Endothelial cell of umbilical vein (primary cell): ENCODE measurements around the gene POSTN. TPM values are rescaled to one million over a fixed set of nuclear protein-coding genes. Genes with fewer than 3 reads are reported as not detected.

Experiments used
- BruUV-seq: library from RNA; stranded (reverse); fragments of 400-500 nt; replicated peaks from 2 replicates; lab custom pipeline; 2021; lab: Mats Ljungman, UMichigan
- CTCF ChIA-PET: fragments of 300-600, 350-600 bp; sonication (Branson Sonifier 250); formaldehyde crosslinking; loops from one replicate; lab custom pipeline; 2021; ENCODE audit warnings: antibody characterized with exemption, inconsistent platforms; lab: Charles Lee
- POLR2A ChIA-PET: fragments of 300-600, 350-600 bp; sonication (Branson Sonifier 250); formaldehyde crosslinking; loops from one replicate; lab custom pipeline; 2021; ENCODE audit warnings: antibody characterized with exemption, inconsistent platforms; lab: Charles Lee
- DNase-seq: peaks from one replicate; pipeline ENCODE4 v3.0.0-alpha.2; 2011; ENCODE audit warnings: low read depth, low spot score
- FAIRE-seq: peaks from 2 replicates; lab custom pipeline; 2011; peaks lifted over from hg19 to GRCh38; lab: Jason Lieb, UNC
- H2AFZ ChIP-seq: 2 replicates; pipeline ENCODE4 v1.6.0; 2012; ENCODE audit warnings: low read depth, low read length, control low read depth, inconsistent platforms
- H3K27ac ChIP-seq: 2 replicates; pipeline ENCODE4 v1.5.1; 2011; ENCODE audit warnings: low read depth, mild to moderate bottlenecking, control low read depth, low read length, moderate library complexity; ENCODE audit not compliant: insufficient read depth
- H3K27me3 ChIP-seq, 2 experiments: 2 replicates each; pipeline versions ENCODE4 v1.6.0 to v1.6.1; 2011; ENCODE audit warnings: low read length in 2 of 2, mixed read lengths in 1 of 2; ENCODE audit not compliant: control insufficient read depth in 2 of 2, insufficient read depth in 2 of 2
- H3K36me3 ChIP-seq, 2 experiments: 2 replicates in 1 of 2; 3 replicates in 1 of 2; pipeline ENCODE4 v1.5.1; 2011; ENCODE audit warnings: low read length in 2 of 2, mild to moderate bottlenecking in 1 of 2, moderate library complexity in 1 of 2; ENCODE audit not compliant: control insufficient read depth in 2 of 2, insufficient read depth in 2 of 2; ENCODE audit errors: extremely low read depth in 1 of 2
- H3K4me1 ChIP-seq: 3 replicates; pipeline ENCODE4 v1.5.1; 2011; ENCODE audit warnings: mild to moderate bottlenecking, low read length; ENCODE audit not compliant: control insufficient read depth, insufficient read depth; ENCODE audit errors: extremely low read depth
- H3K4me2 ChIP-seq: 2 replicates; pipeline ENCODE4 v1.6.1; 2011; ENCODE audit warnings: low read length, control low read depth, mixed read lengths; ENCODE audit not compliant: insufficient read depth
- H3K4me3 ChIP-seq, 3 experiments: fragments of 200-600 bp in 1 of 3; sonication (generic), shearing (Covaris generic) in 1 of 3; replicated peaks in 1 of 3; 2 replicates each; pipeline ENCODE4 v1.5.1; 2011 to 2016; ENCODE audit warnings: control low read depth in 3 of 3, low read length in 3 of 3, mild to moderate bottlenecking in 2 of 3, inconsistent platforms in 1 of 3, low read depth in 1 of 3, moderate library complexity in 1 of 3; ENCODE audit not compliant: insufficient read depth in 1 of 3
- H3K79me2 ChIP-seq: 2 replicates; pipeline ENCODE4 v1.6.0; 2012; ENCODE audit warnings: low read length, inconsistent platforms; ENCODE audit not compliant: control insufficient read depth, insufficient read depth
- H3K9ac ChIP-seq: replicated peaks from 2 replicates; pipeline ENCODE3; 2011; ENCODE audit warnings: low read length, control low read depth; ENCODE audit not compliant: insufficient read depth; ENCODE audit errors: extremely low read depth
- H3K9me1 ChIP-seq: replicated peaks from 3 replicates; pipeline ENCODE4 v1.6.0; 2011; ENCODE audit warnings: mild to moderate bottlenecking, low read length; ENCODE audit not compliant: control insufficient read depth, insufficient read depth; ENCODE audit errors: extremely low read depth
- H3K9me3 ChIP-seq: replicated peaks from 2 replicates; pipeline ENCODE4 v1.5.1; 2012; ENCODE audit warnings: low read length, inconsistent platforms; ENCODE audit not compliant: control insufficient read depth, insufficient read depth
- H4K20me1 ChIP-seq: replicated peaks from 2 replicates; pipeline ENCODE3; 2011; ENCODE audit warnings: mild to moderate bottlenecking, low read length; ENCODE audit not compliant: control insufficient read depth, insufficient read depth; ENCODE audit errors: extremely low read depth
- CTCF ChIP-seq, 2 donors: IDR thresholded peaks; 1 replicate in 1 of 2; 2 replicates in 1 of 2; pipeline ENCODE4 v1.5.1; 2011; ENCODE audit warnings: low read length in 2 of 2, mild to moderate bottlenecking in 2 of 2, moderate library complexity in 2 of 2, control low read depth in 1 of 2, inconsistent platforms in 1 of 2, low read depth in 1 of 2; ENCODE audit not compliant: insufficient read depth in 1 of 2; ENCODE audit errors: extremely low read depth in 1 of 2
- EZH2 ChIP-seq: IDR thresholded peaks from 2 replicates; pipeline ENCODE4 v1.6.1; 2012; ENCODE audit warnings: borderline replicate concordance, low read depth, mild to moderate bottlenecking, moderate library complexity, low read length, inconsistent platforms; ENCODE audit not compliant: severe bottlenecking
- FOS ChIP-seq: IDR thresholded peaks from 2 replicates; pipeline ENCODE4 v1.6.1; 2011; ENCODE audit warnings: mild to moderate bottlenecking, low read length, moderate library complexity, borderline replicate concordance; ENCODE audit not compliant: insufficient read depth
- GATA2 ChIP-seq: IDR thresholded peaks from 2 replicates; pipeline ENCODE4 v1.7.0; 2011; ENCODE audit warnings: low read depth, mild to moderate bottlenecking, moderate library complexity, mixed read lengths, low read length; ENCODE audit not compliant: insufficient read length, insufficient read depth
- JUN ChIP-seq: IDR thresholded peaks from 2 replicates; pipeline ENCODE4 v1.6.1; 2011; ENCODE audit warnings: borderline replicate concordance, low read depth; ENCODE audit not compliant: insufficient read length, insufficient read depth
- MAX ChIP-seq: IDR thresholded peaks from 2 replicates; pipeline ENCODE4 v1.6.1; 2011; ENCODE audit not compliant: insufficient read depth, insufficient read length
- MYC ChIP-seq: IDR thresholded peaks from one replicate; pipeline ENCODE4 v1.6.1; 2011; ENCODE audit warnings: mild to moderate bottlenecking, low read depth, low read length
- POLR2A ChIP-seq: IDR thresholded peaks from 2 replicates; pipeline ENCODE4 v1.6.1; 2012; ENCODE audit warnings: low read depth, mild to moderate bottlenecking, control low read depth, low read length
- POLR2AphosphoS5 ChIP-seq: IDR thresholded peaks from 2 replicates; pipeline ENCODE4 v1.6.1; 2012; ENCODE audit warnings: low read depth, mild to moderate bottlenecking, control low read depth, low read length, moderate library complexity; ENCODE audit not compliant: insufficient read depth
- dilution Hi-C: fragments of 300-500 bp; cut with MboI; formaldehyde crosslinking; loops from one replicate; pipeline ENCODE4 v1.15.0; 2019; ENCODE audit warnings: low sequenced_read_pairs; ENCODE audit not compliant: extremely low pct_ligation_motif_present
- intact Hi-C: fragments of 100-400 bp; cut with micrococcal nuclease; formaldehyde crosslinking; loops from one replicate; pipeline ENCODE4 v1.10.0; 2022
- polyA plus RNA-seq, 4 experiments: library from polyadenylated mRNA; depleted of rRNA in 3 of 4; stranded (reverse) in 3 of 4; unstranded in 1 of 4; fragments of >200 nt; gene quantifications; 2 replicates each; pipeline versions ENCODE4 v1.2.1 to v1.2.3, GENCODE V29; 2011 to 2012; ENCODE audit warnings: missing spikeins in 1 of 4
- total RNA-seq: library from RNA; stranded (reverse); gene quantifications from 2 replicates; pipeline ENCODE4 v1.2.3, GENCODE V29; 2021

The POSTN gene
- total and polyA plus RNA-seq, 2 donors (not counting 3 experiments of a cell fraction or from before 2014, with no cell fraction given) = 0.29 to 0.41 TPM

GRCh38 chr13:37597477-37598025, 1.0 kb downstream of the POSTN start:
- Histone ChIP-seq H3K79me2 (no peaks in the 10 kb centered on the region), H3K9me1 (no peaks in the 10 kb centered on the region), H3K9ac (no peak overlapping the region), H3K4me3 (no peak overlapping the region), H3K27me3 (no peaks in the 10 kb centered on the region), H3K4me1 (peaks cover 12% of the 10 kb centered on the region), H3K9me3 (no peaks in the 10 kb centered on the region), H3K36me3 (no peaks in the 10 kb centered on the region), H3K4me2 (no peak overlapping the region), H3K27ac (no peak overlapping the region), H4K20me1 (no peaks in the 10 kb centered on the region), H2AFZ (no peak overlapping the region)
- DNase-seq (peak; percentile 15), FAIRE-seq (no peak)
- ChIA-PET POLR2A (no interaction called here), CTCF (interaction anchor here (1.3 to 8.4 kb wide), 2 partner anchors 13 to 487 kb away, joined by 4 to 102 read pairs; partner anchors contain the start of gene CSNK1A1L)
- BruUV-seq = no TSS peak
- TF ChIP-seq POLR2AphosphoS5 (no peak), EZH2 (no peak), CTCF (IDR thresholded peaks at IDR 0.05; ENCODE audit: extremely low read depth in 1 of 2, insufficient read depth in 1 of 2, low read depth in 1 of 2, low read length in 2 of 2) (no peak), GATA2 (no peak), MAX (no peak), JUN (no peak), MYC (no peak), FOS (no peak), POLR2A (no peak)
- intact Hi-C loops = no loop called here
- dilution Hi-C loops = no loop called here
